Heart left ventricle (tissue), 11 donors: ENCODE results near the gene ZNF17. TPM values are rescaled to one million over a fixed set of nuclear protein-coding genes. Genes with fewer than 3 reads are reported as not detected.

Experiments used
- polyA plus RNA-seq, 2 donors: library from polyadenylated mRNA; stranded (reverse); fragments of 200-250 nt; gene quantifications; one replicate each; pipeline ENCODE4 v1.2.3, GENCODE V29; 2013
- total RNA-seq, 9 donors: library from RNA; depleted of rRNA in 2 of 9; stranded (reverse); fragments of >200 nt in 2 of 9; fragmentation: NEBNext Ultra II Directional in 3 of 9; extraction: Animal tissue kit (Norgen Biotek cat#: 25700) in 3 of 9; gene quantifications; one replicate each; pipeline versions ENCODE4 v1.1.0 to v1.2.4, GENCODE V29; 2016 to 2023
- donor health status: ischemic (EF 13 %, LVEDD 7.1; RV severe dilation, severe dysfunction).
- donor health status: healthy with polysubstance abuse.
- donor health status: DM: no; HTN: yes; CAD: no.
- donor health status: DM: no; HTN: no; CAD: no.
- donor health status: ischemic (EF 25% LVEDD 5.7; RV mildly dilated, moderate dysfunction).
- donor health status: healthy.
- donor health status: DM: yes; HTN: yes; CAD: no.
- donor health status: PGD.
- donor health status: nonischemic (EF 23%, LVEDD 6.1; RV moderate dilation, normal function).

ZNF17 gene
- total and polyA plus RNA-seq, 11 donors = 3.2 to 13.5 (median 8.8) TPM

Other genes starting within 250 kb of the ZNF17 start
- not detected for gene DUXA, start 243.7 kb upstream of the ZNF17 start, total RNA-seq
- not detected for gene DUXA, start 243.7 kb upstream of the ZNF17 start, polyA plus RNA-seq
- 10 to 100 TPM; 13.3 to 30.1 (median 20.3) TPM for gene ZNF264, start 219.7 kb upstream of the ZNF17 start, total RNA-seq
- 1 to 10 TPM; 3.4 to 4.9 TPM for gene ZNF264, start 219.7 kb upstream of the ZNF17 start, polyA plus RNA-seq
- gene AURKC, start 180.1 kb upstream of the ZNF17 start, total RNA-seq = 1 to 10 TPM in 6 of 9 donors, under 1 TPM in 1, not detected in 2; 0.91 to 3.7 (median 1.5) TPM
- gene AURKC, start 180.1 kb upstream of the ZNF17 start, polyA plus RNA-seq = 1 to 10 TPM; 1.0 to 1.3 TPM
- 10 to 100 TPM in 7 of 9 donors, 1 to 10 TPM in 2; 7.0 to 15.3 (median 11.4) TPM for gene ZNF805, start 170.5 kb upstream of the ZNF17 start, total RNA-seq
- gene ZNF805, start 170.5 kb upstream of the ZNF17 start, polyA plus RNA-seq = 1 to 10 TPM in 1 of 2 donors, under 1 TPM in 1; 0.80 to 2.4 TPM
- 10 to 100 TPM; 20.1 to 47.9 (median 38.0) TPM for gene ZNF460, start 130.7 kb upstream of the ZNF17 start, total RNA-seq
- 1 to 10 TPM; 3.6 to 4.6 TPM for gene ZNF460, start 130.7 kb upstream of the ZNF17 start, polyA plus RNA-seq
- 1 to 10 TPM; 4.3 to 9.1 (median 7.1) TPM for gene ZNF543, start 90.7 kb upstream of the ZNF17 start, total RNA-seq
- gene ZNF543, start 90.7 kb upstream of the ZNF17 start, polyA plus RNA-seq = 1 to 10 TPM; 1.6 to 2.0 TPM
- gene ZNF304, start 59.9 kb upstream of the ZNF17 start, total RNA-seq = 10 to 100 TPM in 4 of 9 donors, 1 to 10 TPM in 5; 7.0 to 14.5 (median 9.7) TPM
- gene ZNF304, start 59.9 kb upstream of the ZNF17 start, polyA plus RNA-seq = 1 to 10 TPM; 2.7 to 6.1 TPM
- gene TRAPPC2B, start 47.6 kb upstream of the ZNF17 start, total RNA-seq = 10 to 100 TPM in 5 of 9 donors, 1 to 10 TPM in 4; 7.4 to 35.0 (median 12.3) TPM
- gene TRAPPC2B, start 47.6 kb upstream of the ZNF17 start, polyA plus RNA-seq = 10 to 100 TPM; 34.4 to 35.6 TPM
- 1 to 10 TPM; 1.9 to 3.7 (median 2.6) TPM for gene ZNF547, start 47.6 kb upstream of the ZNF17 start, total RNA-seq
- gene ZNF547, start 47.6 kb upstream of the ZNF17 start, polyA plus RNA-seq = 1 to 10 TPM; 1.7 to 2.0 TPM
- 10 to 100 TPM; 11.6 to 20.3 (median 15.3) TPM for gene ZNF548, start 21.3 kb upstream of the ZNF17 start, total RNA-seq
- 10 to 100 TPM in 1 of 2 donors, 1 to 10 TPM in 1; 5.1 to 12.0 TPM for gene ZNF548, start 21.3 kb upstream of the ZNF17 start, polyA plus RNA-seq
- gene ZNF749, start 24.2 kb downstream of the ZNF17 start, total RNA-seq = 1 to 10 TPM; 2.0 to 8.2 (median 3.7) TPM
- gene ZNF749, start 24.2 kb downstream of the ZNF17 start, polyA plus RNA-seq = 10 to 100 TPM in 1 of 2 donors, 1 to 10 TPM in 1; 1.2 to 17.4 TPM
- 1 to 10 TPM; 2.1 to 6.2 (median 3.0) TPM for gene VN1R1, start 46.0 kb downstream of the ZNF17 start, total RNA-seq
- 1 to 10 TPM; 1.6 to 2.2 TPM for gene VN1R1, start 46.0 kb downstream of the ZNF17 start, polyA plus RNA-seq
- gene ZNF772, start 66.4 kb downstream of the ZNF17 start, total RNA-seq = 10 to 100 TPM; 15.7 to 30.1 (median 24.1) TPM
- gene ZNF772, start 66.4 kb downstream of the ZNF17 start, polyA plus RNA-seq = 1 to 10 TPM; 4.2 to 9.1 TPM
- 10 to 100 TPM in 3 of 9 donors, 1 to 10 TPM in 6; 5.6 to 11.5 (median 7.9) TPM for gene ZNF419, start 76.6 kb downstream of the ZNF17 start, total RNA-seq
- gene ZNF419, start 76.6 kb downstream of the ZNF17 start, polyA plus RNA-seq = 1 to 10 TPM; 6.2 to 7.3 TPM
- 1 to 10 TPM; 4.1 to 7.3 (median 4.9) TPM for gene ZNF773, start 88.8 kb downstream of the ZNF17 start, total RNA-seq
- gene ZNF773, start 88.8 kb downstream of the ZNF17 start, polyA plus RNA-seq = 1 to 10 TPM; 4.4 to 5.5 TPM
- 1 to 10 TPM; 2.5 to 5.2 (median 3.7) TPM for gene ZNF549, start 116.2 kb downstream of the ZNF17 start, total RNA-seq
- gene ZNF549, start 116.2 kb downstream of the ZNF17 start, polyA plus RNA-seq = 1 to 10 TPM; 2.6 to 3.3 TPM
- gene ZNF550, start 148.7 kb downstream of the ZNF17 start, total RNA-seq = 10 to 100 TPM in 1 of 9 donors, 1 to 10 TPM in 8; 3.6 to 10.1 (median 7.0) TPM
- 1 to 10 TPM; 4.2 to 4.8 TPM for gene ZNF550, start 148.7 kb downstream of the ZNF17 start, polyA plus RNA-seq
- 1 to 10 TPM; 3.3 to 7.3 (median 5.1) TPM for gene ZNF416, start 167.8 kb downstream of the ZNF17 start, total RNA-seq
- gene ZNF416, start 167.8 kb downstream of the ZNF17 start, polyA plus RNA-seq = 1 to 10 TPM; 1.8 to 3.8 TPM
- gene ZIK1, start 173.0 kb downstream of the ZNF17 start, total RNA-seq = 1 to 10 TPM; 2.7 to 5.6 (median 4.4) TPM
- 1 to 10 TPM; 1.1 to 8.0 TPM for gene ZIK1, start 173.0 kb downstream of the ZNF17 start, polyA plus RNA-seq
- 1 to 10 TPM; 2.7 to 7.5 (median 3.9) TPM for gene ZNF530, start 188.7 kb downstream of the ZNF17 start, total RNA-seq
- gene ZNF530, start 188.7 kb downstream of the ZNF17 start, polyA plus RNA-seq = 1 to 10 TPM; 4.9 to 8.7 TPM
- 10 to 100 TPM; 12.6 to 15.8 (median 13.8) TPM for gene ZNF134, start 203.1 kb downstream of the ZNF17 start, total RNA-seq
- gene ZNF134, start 203.1 kb downstream of the ZNF17 start, polyA plus RNA-seq = 10 to 100 TPM in 1 of 2 donors, 1 to 10 TPM in 1; 5.3 to 14.7 TPM
- gene ZNF211, start 222.0 kb downstream of the ZNF17 start, total RNA-seq = 10 to 100 TPM in 4 of 9 donors, 1 to 10 TPM in 5; 6.8 to 14.4 (median 9.0) TPM
- gene ZNF211, start 222.0 kb downstream of the ZNF17 start, polyA plus RNA-seq = 10 to 100 TPM in 1 of 2 donors, 1 to 10 TPM in 1; 5.6 to 11.4 TPM